GM23248 (cell line): ENCODE results near the gene HOMEZ. TPM values are rescaled to one million over a fixed set of nuclear protein-coding genes. Genes with fewer than 3 reads are reported as not detected.
"Not testable (repeated sequence)": the region's sequence is repeated elsewhere in the genome, so short reads cannot be mapped to it uniquely, and the experiment has no call there.

Experiments used
- DNase-seq: peaks from one replicate; pipeline ENCODE4 v3.0.0-alpha.2; 2015
- H2AFZ ChIP-seq: fragments of 200-600 bp; sonication (generic); 2 replicates; pipeline ENCODE4 v1.6.1; 2016; ENCODE audit warnings: antibody characterized with exemption
- H3F3A ChIP-seq: fragments of 200-600 bp; sonication (generic); 2 replicates; pipeline ENCODE4 v1.6.1; 2016; ENCODE audit warnings: mild to moderate bottlenecking, antibody characterized with exemption, mixed run types; ENCODE audit not compliant: insufficient read depth
- H3K27ac ChIP-seq: fragments of 200-600 bp; sonication (generic); 2 replicates; pipeline ENCODE4 v1.5.1; 2016; ENCODE audit warnings: mild to moderate bottlenecking
- H3K27me3 ChIP-seq: fragments of 200-600 bp; sonication (generic); replicated peaks from 2 replicates; pipeline ENCODE4 v1.6.1; 2016; ENCODE audit warnings: mild to moderate bottlenecking; ENCODE audit not compliant: insufficient read depth
- H3K36me3 ChIP-seq: fragments of 200-600 bp; sonication (generic); 2 replicates; pipeline ENCODE4 v1.6.1; 2016; ENCODE audit warnings: low read depth, mild to moderate bottlenecking
- H3K4me1 ChIP-seq: fragments of 200-600 bp; sonication (generic); 2 replicates; pipeline ENCODE4 v1.6.1; 2016; ENCODE audit warnings: mild to moderate bottlenecking; ENCODE audit not compliant: insufficient read depth
- H3K4me2 ChIP-seq: fragments of 200-600 bp; sonication (generic); one replicate; pipeline ENCODE4 v1.6.1; 2016; ENCODE audit warnings: mild to moderate bottlenecking; ENCODE audit not compliant: unreplicated experiment
- H3K4me3 ChIP-seq: fragments of 200-600 bp; sonication (generic); 2 replicates; pipeline ENCODE4 v1.5.1; 2016; ENCODE audit warnings: mild to moderate bottlenecking
- H3K79me2 ChIP-seq: fragments of 200-600 bp; sonication (generic); 2 replicates; pipeline ENCODE4 v1.6.1; 2016; ENCODE audit warnings: mild to moderate bottlenecking; ENCODE audit not compliant: insufficient read depth
- H3K9ac ChIP-seq: fragments of 200-600 bp; sonication (generic); 2 replicates; pipeline ENCODE4 v1.6.1; 2016; ENCODE audit warnings: mild to moderate bottlenecking
- H3K9me2 ChIP-seq: fragments of 200-600 bp; sonication (generic); 2 replicates; pipeline ENCODE4 v1.6.1; 2016; ENCODE audit warnings: mixed run types, mild to moderate bottlenecking, moderate library complexity; ENCODE audit not compliant: insufficient read depth
- H3K9me3 ChIP-seq: fragments of 200-600 bp; sonication (generic); one replicate; pipeline ENCODE4 v1.6.1; 2017; ENCODE audit warnings: low read depth
- H4K20me1 ChIP-seq: fragments of 200-600 bp; sonication (generic); 2 replicates; pipeline ENCODE4 v1.6.0; 2016; ENCODE audit not compliant: insufficient read depth
- EZH2 ChIP-seq: fragments of 200-600 bp; sonication (generic); IDR thresholded peaks from 2 replicates; pipeline ENCODE4 v1.6.1; 2018; ENCODE audit warnings: antibody characterized with exemption, mild to moderate bottlenecking; ENCODE audit not compliant: insufficient read depth, poor library complexity, severe bottlenecking
- EZH2phosphoT487 ChIP-seq: fragments of 200-600 bp; sonication (generic); IDR thresholded peaks from 2 replicates; pipeline ENCODE4 v1.6.1; 2018; ENCODE audit warnings: antibody characterized with exemption, moderate library complexity, mild to moderate bottlenecking, low read depth; ENCODE audit not compliant: insufficient read depth
- WGBS, 2 experiments: methylation state at CpG; one replicate each; pipeline ENCODE4 v1.1.6; 2015 to 2017; ENCODE audit warnings: low lambda C conversion rate in 2 of 2, low coverage in 1 of 2; ENCODE audit errors: missing lambda C conversion rate in 2 of 2; 5-methylcytosine and 5-hydroxymethylcytosine counted together
- in situ Hi-C: fragments of 300-500 bp; cut with MboI; formaldehyde crosslinking; loops from 2 replicates; pipeline ENCODE4 v1.15.0; 2020
- polyA plus RNA-seq: library from polyadenylated mRNA; unstranded; fragments of >200 nt; fragmentation: Nextera tagmentation; extraction: Ambion mirVana; gene quantifications from 2 replicates; pipeline ENCODE4 v1.2.1, GENCODE V29; 2016
- total RNA-seq: library from RNA; depleted of rRNA; stranded (reverse); fragments of >200 nt; shearing (Covaris generic); gene quantifications from 2 replicates; pipeline ENCODE4 v1.2.3, GENCODE V29; 2014

HOMEZ gene
- total and polyA plus RNA-seq, 2 experiments from 2014 or later, result 5.8 to 7.6 TPM

- no peak for DNase-seq
- Histone ChIP-seq H4K20me1 (no peaks in the 10 kb centered on the region), H3K4me2 (no peak overlapping the region), H3K4me3 (no peak overlapping the region), H3K27ac (no peak overlapping the region), H3K79me2 (peaks cover 8% of the 10 kb centered on the region; the same call in 1 of the 2 replicates), H3K9ac (no peak overlapping the region), H3K4me1 (no peaks in the 10 kb centered on the region), H3K9me3 (no peaks in the 10 kb centered on the region), H3F3A (no peaks in the 10 kb centered on the region), H3K36me3 (no peaks in the 10 kb centered on the region), H3K9me2 (no peaks in the 10 kb centered on the region), H3K27me3 (no peaks in the 10 kb centered on the region), H2AFZ (no peak overlapping the region)
- TF ChIP-seq EZH2 (no peak), EZH2phosphoT487 (no peak)
- in situ Hi-C loops, result no loop called here
- 94 to 97% methylated on average over 3 of the region's 3 CpGs for WGBS, 2 experiments
Measured at GRCh38 chr14:23277189-23277588, 8.7 kb downstream of the HOMEZ start.

DNA sequence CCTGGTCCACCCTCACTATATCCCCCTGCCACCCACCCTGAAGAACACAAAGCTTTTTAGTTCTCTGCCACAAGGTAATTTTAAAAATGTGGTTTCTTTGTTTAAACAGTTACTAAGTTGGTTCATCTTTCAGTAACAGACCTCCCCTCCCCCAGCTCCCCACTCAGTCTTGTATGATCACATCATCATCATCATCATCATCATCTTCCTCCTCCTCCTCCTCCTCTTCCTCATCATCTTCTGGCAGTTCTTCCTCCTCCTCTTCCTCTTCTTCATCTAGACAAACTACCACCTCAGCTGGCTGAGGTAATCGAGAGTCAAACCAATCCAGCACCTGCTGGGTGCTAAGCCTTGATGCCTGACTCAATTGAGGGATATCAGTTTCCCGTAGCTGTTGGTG lies 10.5 kb downstream of the HOMEZ start:
- no peaks in the 10 kb centered on the region for H3K36me3 ChIP-seq
- H4K20me1 ChIP-seq, result no peaks in the 10 kb centered on the region
- in situ Hi-C loops, result no loop called here
- H3K27ac ChIP-seq, result no peak overlapping the region
- no peak for DNase-seq
- H3K9me2 ChIP-seq, result no peaks in the 10 kb centered on the region
- no peak overlapping the region for H3K9ac ChIP-seq
- no peaks in the 10 kb centered on the region for H3K27me3 ChIP-seq
- H2AFZ ChIP-seq, result no peak overlapping the region
- H3K9me3 ChIP-seq, result no peaks in the 10 kb centered on the region
- TF ChIP-seq EZH2, result no peak
- TF ChIP-seq EZH2phosphoT487, result no peak
- H3K4me3 ChIP-seq, result no peak overlapping the region
- peaks cover 4% of the 10 kb centered on the region; the same call in 1 of the 2 replicates for H3K79me2 ChIP-seq
- no peaks in the 10 kb centered on the region for H3F3A ChIP-seq
- WGBS, 2 experiments, result 92 to 100% methylated on average over 2 of the region's 2 CpGs
- no peak overlapping the region for H3K4me2 ChIP-seq
- H3K4me1 ChIP-seq, result no peaks in the 10 kb centered on the region

DNA sequence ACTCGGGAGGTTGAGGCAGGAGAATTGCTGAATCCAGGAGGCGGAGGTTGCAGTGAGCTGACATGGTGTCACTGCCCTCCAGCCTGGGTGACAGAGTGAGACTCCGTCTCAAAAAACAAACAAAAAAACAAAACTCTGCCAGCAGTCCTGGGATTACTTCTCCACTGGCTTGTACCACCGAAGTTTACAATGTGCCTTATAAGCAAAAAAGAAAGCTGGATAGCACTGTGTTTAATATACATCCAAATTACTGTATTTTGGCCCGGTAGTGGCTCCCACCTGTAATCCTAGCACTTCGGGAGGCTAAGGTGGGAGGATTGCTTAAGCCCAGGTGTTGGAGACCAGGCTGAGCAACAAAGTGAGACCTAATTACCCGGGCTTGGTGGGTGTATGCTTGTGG lies 16.7 kb downstream of the HOMEZ start:
- Histone ChIP-seq H3K9me3 (no peaks in the 10 kb centered on the region), H4K20me1 (no peaks in the 10 kb centered on the region), H3K4me3 (no peak overlapping the region), H3K9ac (no peak overlapping the region), H3K4me1 (no peaks in the 10 kb centered on the region), H3K27ac (no peak overlapping the region), H3F3A (no peaks in the 10 kb centered on the region), H3K36me3 (no peaks in the 10 kb centered on the region), H3K9me2 (no peaks in the 10 kb centered on the region), H3K27me3 (no peaks in the 10 kb centered on the region), H3K4me2 (no peak overlapping the region), H2AFZ (no peak overlapping the region), H3K79me2 (no peaks in the 10 kb centered on the region)
- 85 to 87% methylated on average over 7 of the region's 7 CpGs for WGBS, 2 experiments
- in situ Hi-C loops, result no loop called here
- TF ChIP-seq EZH2, result no peak
- no peak for TF ChIP-seq EZH2phosphoT487
- DNase-seq, result no peak

- H3K36me3 ChIP-seq, DNase-seq, H3K27me3 ChIP-seq, in situ Hi-C loops, H4K20me1 ChIP-seq, H3K79me2 ChIP-seq, H2AFZ ChIP-seq, H3K9me2 ChIP-seq, H3K4me3 ChIP-seq, H3K27ac ChIP-seq, H3F3A ChIP-seq, H3K4me1 ChIP-seq, H3K4me2 ChIP-seq, H3K9ac ChIP-seq, H3K9me3 ChIP-seq: not testable (repeated sequence)
- 81 to 84% methylated on average over 8 of the region's 8 CpGs for WGBS, 2 experiments
Measured at GRCh38 chr14:23260849-23261248, 25.1 kb downstream of the HOMEZ start.

DNA sequence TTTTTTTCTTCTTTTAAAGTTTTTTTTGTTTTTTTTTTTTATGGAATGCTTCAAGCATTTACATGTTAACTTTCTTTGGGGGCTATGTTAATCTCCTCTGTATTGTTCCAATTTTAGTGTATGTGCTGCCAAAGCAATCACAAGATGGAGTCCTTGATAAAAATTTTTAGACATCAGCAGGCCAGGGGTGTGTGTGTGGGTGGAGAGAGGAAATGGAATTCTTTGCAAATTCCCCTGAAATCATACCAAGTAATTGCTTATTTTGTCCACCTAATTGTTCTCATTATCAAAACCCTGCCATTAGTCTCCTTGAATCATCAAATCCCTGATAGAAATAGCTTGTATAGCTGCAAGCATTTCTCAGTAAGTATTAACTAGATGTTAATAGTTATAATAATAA lies 26.5 kb downstream of the HOMEZ start:
- Histone ChIP-seq H2AFZ (no peak overlapping the region), H3K36me3 (no peaks in the 10 kb centered on the region), H3K4me2 (no peak overlapping the region), H3F3A (no peaks in the 10 kb centered on the region), H3K9me2 (no peaks in the 10 kb centered on the region), H3K4me3 (no peak overlapping the region), H3K27ac (no peak overlapping the region), H3K9ac (no peak overlapping the region), H3K79me2 (no peaks in the 10 kb centered on the region), H4K20me1 (no peaks in the 10 kb centered on the region), H3K9me3 (no peaks in the 10 kb centered on the region), H3K4me1 (no peaks in the 10 kb centered on the region), H3K27me3 (peaks cover 5% of the 10 kb centered on the region; the same call in 1 of the 2 replicates)
- DNase-seq, result no peak
- TF ChIP-seq EZH2, result no peak
- no peak for TF ChIP-seq EZH2phosphoT487
- in situ Hi-C loops, result no loop called here
